Measurements from ENCODE around the gene MBL2.
A peak's percentile ranks its signal among the peaks of the same experiment; 100 is the strongest.

Gene MBL2

GRCh38 chr10:52772623-52773022 is at the start of gene MBL2:
TSS of gene MBL2 (minus strand) at chr10:52772784. CDS start at chr10:52771635, 1,149 bp downstream.
- DNase-seq (ENCODE audit: low read depth in 4 of 4, low spot score in 1 of 4): no peak

GRCh38 chr10:52820309-52820708 is 47.7 kb upstream of the MBL2 start:
- no peak for DNase-seq (ENCODE audit: low read depth in 4 of 4, low spot score in 1 of 4)

- DNase-seq (ENCODE audit: low read depth in 4 of 4, low spot score in 1 of 4): no peak
Observed at GRCh38 chr10:52818019-52818418, 45.4 kb upstream of the MBL2 start.

GRCh38 chr10:52814506-52814905 is 41.9 kb upstream of the MBL2 start:
- no peak for DNase-seq (ENCODE audit: low read depth in 4 of 4, low spot score in 1 of 4)

GRCh38 chr10:52811776-52812175 is 39.2 kb upstream of the MBL2 start:
- DNase-seq (ENCODE audit: low read depth in 4 of 4, low spot score in 1 of 4): no peak

- DNase-seq (ENCODE audit: low read depth in 4 of 4, low spot score in 1 of 4): no peak
Observed at GRCh38 chr10:52810761-52811160, 38.2 kb upstream of the MBL2 start.

- no peak for DNase-seq (ENCODE audit: low read depth in 4 of 4, low spot score in 1 of 4)
Observed at GRCh38 chr10:52807803-52808202, 35.2 kb upstream of the MBL2 start.

- DNase-seq (ENCODE audit: low read depth in 4 of 4, low spot score in 1 of 4): no peak
Observed at GRCh38 chr10:52805414-52806285, 33.1 kb upstream of the MBL2 start.

GRCh38 chr10:52801947-52802346 is 29.4 kb upstream of the MBL2 start:
- no peak for DNase-seq (ENCODE audit: low read depth in 4 of 4, low spot score in 1 of 4)

GRCh38 chr10:52786098-52786497 is 13.5 kb upstream of the MBL2 start:
- DNase-seq (ENCODE audit: low read depth in 4 of 4, low spot score in 1 of 4): no peak

- no peak for DNase-seq (ENCODE audit: low read depth in 4 of 4, low spot score in 1 of 4)
Observed at GRCh38 chr10:52785418-52785817, 12.8 kb upstream of the MBL2 start.

GRCh38 chr10:52783726-52784125 is 11.1 kb upstream of the MBL2 start:
- DNase-seq (ENCODE audit: low read depth in 4 of 4, low spot score in 1 of 4): no peak

GRCh38 chr10:52782554-52782953 is 10.0 kb upstream of the MBL2 start:
- no peak for DNase-seq (ENCODE audit: low read depth in 4 of 4, low spot score in 1 of 4)

GRCh38 chr10:52780391-52781155 is 8.0 kb upstream of the MBL2 start:
- DNase-seq (ENCODE audit: low read depth in 4 of 4, low spot score in 1 of 4): no peak

GRCh38 chr10:52779541-52780390 is 7.2 kb upstream of the MBL2 start:
- peak in 2 of 4 experiments; percentile 7 to 13 for DNase-seq (ENCODE audit: low read depth in 4 of 4, low spot score in 1 of 4)

GRCh38 chr10:52778511-52779392 is 6.2 kb upstream of the MBL2 start:
- DNase-seq (ENCODE audit: low read depth in 4 of 4, low spot score in 1 of 4): no peak

GRCh38 chr10:52777414-52777813 is 4.8 kb upstream of the MBL2 start:
- no peak for DNase-seq (ENCODE audit: low read depth in 4 of 4, low spot score in 1 of 4)

- DNase-seq (ENCODE audit: low read depth in 4 of 4, low spot score in 1 of 4): no peak
Observed at GRCh38 chr10:52776471-52776903, 3.9 kb upstream of the MBL2 start.

- no peak for DNase-seq (ENCODE audit: low read depth in 4 of 4, low spot score in 1 of 4)
Observed at GRCh38 chr10:52775132-52775647, 2.6 kb upstream of the MBL2 start.

GRCh38 chr10:52774600-52775106 is 2.1 kb upstream of the MBL2 start:
- DNase-seq (ENCODE audit: low read depth in 4 of 4, low spot score in 1 of 4): no peak

All from stimulated activated CD4-positive, alpha-beta T cell treated with anti-CD3 and anti-CD28 coated beads, Interleukin-1b, Interleukin-23, amount 100 ng/mL, for 24 hours (primary cell).